ENCODE results near the gene ROR2.

ROR2 gene

GRCh38 chr9:91698266-91698665, 251.8 kb downstream of the ROR2 start:
- DNase-seq (ENCODE audit: low read depth) = no peak
- TF ChIP-seq CTCF (conservative IDR thresholded peaks at IDR 0.05; ENCODE audit: control insufficient read depth, insufficient read depth, low read depth, low read length) = no peak
- no peak overlapping the region for H3K4me3 ChIP-seq (ENCODE audit: control insufficient read depth, low read depth, low read length)

DNA sequence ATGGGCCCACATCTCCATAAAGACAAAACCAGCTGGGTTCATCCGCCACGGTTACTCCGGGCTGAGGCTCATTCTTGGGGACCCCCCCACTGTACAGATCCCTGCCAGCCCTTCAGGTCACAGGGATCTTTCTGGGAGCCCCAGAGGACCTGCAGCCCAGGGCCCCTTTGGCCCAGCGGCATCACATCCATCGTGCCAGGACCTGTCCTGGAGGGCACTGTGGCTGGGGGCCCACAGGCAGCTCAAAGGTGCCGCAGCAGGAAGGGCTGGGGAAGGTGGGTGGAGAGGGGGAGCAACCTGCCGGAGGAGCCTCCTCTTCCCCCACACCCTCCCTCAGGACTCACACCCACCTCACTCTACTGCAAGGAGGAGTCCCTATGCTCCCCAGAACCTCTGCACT, 252.8 kb downstream of the ROR2 start:
- TF ChIP-seq CTCF (conservative IDR thresholded peaks at IDR 0.05; ENCODE audit: control insufficient read depth, insufficient read depth, low read depth, low read length) = no peak
- no peak for DNase-seq (ENCODE audit: low read depth)
- H3K4me3 ChIP-seq (ENCODE audit: control insufficient read depth, low read depth, low read length) = no peak overlapping the region

GRCh38 chr9:91694081-91694870, 255.8 kb downstream of the ROR2 start:
- DNase-seq (ENCODE audit: low read depth) = no peak
- TF ChIP-seq CTCF (conservative IDR thresholded peaks at IDR 0.05; ENCODE audit: control insufficient read depth, insufficient read depth, low read depth, low read length) = no peak
- no peak overlapping the region for H3K4me3 ChIP-seq (ENCODE audit: control insufficient read depth, low read depth, low read length)

DNA sequence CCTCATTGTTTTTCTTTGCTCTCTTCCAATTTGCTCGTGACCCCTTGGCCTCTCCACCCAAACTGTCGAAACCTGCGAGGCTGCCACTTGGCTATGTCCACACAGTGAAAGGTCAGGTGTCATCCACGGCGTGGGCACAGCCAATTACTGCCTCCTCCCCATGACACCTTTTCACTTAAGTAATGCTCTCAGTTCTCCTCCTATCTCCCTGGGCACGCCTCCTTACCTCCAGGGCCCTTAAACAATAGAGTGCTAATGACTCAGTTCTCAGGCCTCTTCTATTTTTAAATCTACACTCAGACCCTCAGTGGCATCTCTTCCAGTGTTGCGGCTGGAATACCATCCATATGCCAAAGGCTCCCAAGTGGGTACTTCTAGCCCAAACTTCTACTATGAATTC, 256.8 kb downstream of the ROR2 start:
- no peak for TF ChIP-seq CTCF (conservative IDR thresholded peaks at IDR 0.05; ENCODE audit: control insufficient read depth, insufficient read depth, low read depth, low read length)
- no peak overlapping the region for H3K4me3 ChIP-seq (ENCODE audit: control insufficient read depth, low read depth, low read length)
- DNase-seq (ENCODE audit: low read depth) = no peak

DNA sequence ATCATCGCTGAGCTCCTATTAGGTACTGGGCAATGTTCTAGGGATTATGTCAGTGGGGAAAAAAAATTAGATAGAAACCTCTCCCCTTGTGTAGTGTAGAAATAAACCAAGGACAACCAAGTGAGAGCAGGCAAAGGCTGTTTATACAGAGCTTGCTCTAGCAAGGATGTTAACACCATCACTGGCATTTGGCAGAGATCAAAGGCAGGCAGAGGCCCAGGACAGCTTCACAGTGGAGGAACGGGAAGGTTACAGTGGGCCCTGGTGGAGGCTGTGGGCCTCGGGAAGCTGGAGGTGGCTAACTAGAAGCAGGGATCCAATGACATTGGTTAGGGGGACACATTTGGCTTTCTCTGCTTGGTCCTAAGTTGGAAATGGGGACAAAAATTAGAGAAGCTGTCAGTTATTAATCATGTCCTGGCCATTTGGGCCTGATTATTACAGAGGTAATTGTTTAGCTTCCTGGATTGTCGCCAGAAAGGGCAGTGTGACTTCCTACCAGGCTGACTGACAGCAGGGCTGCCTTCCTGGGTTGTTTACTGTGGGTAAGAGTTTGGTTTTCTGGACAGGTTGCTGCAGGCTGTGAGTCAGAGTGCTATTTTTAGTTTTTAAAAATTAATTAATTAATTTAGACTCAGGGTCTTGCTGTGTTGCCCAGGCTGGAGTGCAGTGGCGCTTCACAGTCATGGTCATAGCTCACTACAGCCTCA, 259.3 kb downstream of the ROR2 start:
- no peak overlapping the region for H3K4me3 ChIP-seq (ENCODE audit: control insufficient read depth, low read depth, low read length)
- DNase-seq (ENCODE audit: low read depth) = no peak
- no peak for TF ChIP-seq CTCF (conservative IDR thresholded peaks at IDR 0.05; ENCODE audit: control insufficient read depth, insufficient read depth, low read depth, low read length)

DNA sequence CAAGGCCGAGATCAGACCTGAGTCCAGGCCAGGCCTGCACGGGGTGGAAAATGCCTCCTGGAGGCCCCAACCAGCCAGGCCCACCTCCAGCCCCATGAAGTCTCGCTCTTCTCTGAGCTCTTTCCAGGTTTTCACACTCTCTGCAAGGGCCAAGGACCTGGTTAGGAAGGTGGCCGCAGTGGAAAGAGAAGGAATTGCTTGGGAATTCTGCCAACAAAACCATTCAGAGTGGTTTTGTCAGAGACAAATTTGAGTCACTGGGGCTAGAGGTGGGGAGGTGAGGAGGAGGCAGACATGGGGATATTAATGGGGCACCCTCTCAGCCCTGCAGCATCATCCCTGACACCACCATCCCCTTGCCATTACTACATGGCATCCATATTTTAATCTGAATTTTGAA, 261.0 kb downstream of the ROR2 start:
- no peak for DNase-seq (ENCODE audit: low read depth)
- H3K4me3 ChIP-seq (ENCODE audit: control insufficient read depth, low read depth, low read length) = no peak overlapping the region
- no peak for TF ChIP-seq CTCF (conservative IDR thresholded peaks at IDR 0.05; ENCODE audit: control insufficient read depth, insufficient read depth, low read depth, low read length)
